Measurements from ENCODE around the gene KCTD10.

DNA sequence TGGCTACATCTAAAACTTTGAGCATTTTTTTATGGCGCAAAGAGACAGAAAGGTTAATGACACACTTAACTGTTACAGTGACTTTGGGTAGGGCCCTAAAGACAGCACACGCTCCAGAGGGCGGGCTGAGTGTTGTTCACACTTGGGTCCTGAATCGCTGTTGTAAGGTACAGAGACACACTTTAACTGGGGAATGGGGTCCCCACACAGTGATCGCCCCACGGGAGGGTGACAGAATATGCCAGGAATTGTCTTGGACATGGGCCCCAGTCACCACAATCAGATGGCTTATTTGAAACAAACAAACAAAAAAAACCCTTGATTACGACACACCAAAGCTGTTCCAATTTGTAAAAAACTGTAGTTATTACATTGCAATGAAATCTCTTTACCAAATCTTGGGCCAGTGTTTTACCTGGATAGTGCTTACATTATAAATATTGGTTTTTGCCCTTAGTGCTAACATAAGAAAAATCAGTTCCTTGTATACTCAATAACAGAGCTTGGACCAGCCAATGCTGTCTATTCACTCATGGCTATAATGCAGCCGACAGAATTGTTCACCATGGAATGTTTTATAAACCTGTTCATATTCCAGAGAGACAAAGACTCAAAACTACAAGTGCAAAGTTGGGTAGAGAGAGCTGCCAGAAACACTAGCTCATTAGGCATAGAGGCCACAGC lies 28.3 kb downstream of the KCTD10 start:
- TF ChIP-seq POLR2AphosphoS5 (IDR thresholded peaks at IDR 0.05) (no peak), POLR2A (IDR thresholded peaks at IDR 0.05) (no peak)
- TF ChIP-seq, protein P1, sequence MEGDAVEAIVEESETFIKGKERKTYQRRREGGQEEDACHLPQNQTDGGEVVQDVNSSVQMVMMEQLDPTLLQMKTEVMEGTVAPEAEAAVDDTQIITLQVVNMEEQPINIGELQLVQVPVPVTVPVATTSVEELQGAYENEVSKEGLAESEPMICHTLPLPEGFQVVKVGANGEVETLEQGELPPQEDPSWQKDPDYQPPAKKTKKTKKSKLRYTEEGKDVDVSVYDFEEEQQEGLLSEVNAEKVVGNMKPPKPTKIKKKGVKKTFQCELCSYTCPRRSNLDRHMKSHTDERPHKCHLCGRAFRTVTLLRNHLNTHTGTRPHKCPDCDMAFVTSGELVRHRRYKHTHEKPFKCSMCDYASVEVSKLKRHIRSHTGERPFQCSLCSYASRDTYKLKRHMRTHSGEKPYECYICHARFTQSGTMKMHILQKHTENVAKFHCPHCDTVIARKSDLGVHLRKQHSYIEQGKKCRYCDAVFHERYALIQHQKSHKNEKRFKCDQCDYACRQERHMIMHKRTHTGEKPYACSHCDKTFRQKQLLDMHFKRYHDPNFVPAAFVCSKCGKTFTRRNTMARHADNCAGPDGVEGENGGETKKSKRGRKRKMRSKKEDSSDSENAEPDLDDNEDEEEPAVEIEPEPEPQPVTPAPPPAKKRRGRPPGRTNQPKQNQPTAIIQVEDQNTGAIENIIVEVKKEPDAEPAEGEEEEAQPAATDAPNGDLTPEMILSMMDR (IDR thresholded peaks at IDR 0.05) = no peak
